HG02588 (cell line): ENCODE measurements around the gene MRPL16.

Experiments
- ATAC-seq: cut with Tn5 transposase; IDR thresholded peaks from one replicate; pipeline ENCODE4 v1.9.1; 2021; ENCODE audit warnings: mild to moderate bottlenecking, moderate library complexity; ENCODE audit not compliant: unreplicated experiment

MRPL16 gene

DNA sequence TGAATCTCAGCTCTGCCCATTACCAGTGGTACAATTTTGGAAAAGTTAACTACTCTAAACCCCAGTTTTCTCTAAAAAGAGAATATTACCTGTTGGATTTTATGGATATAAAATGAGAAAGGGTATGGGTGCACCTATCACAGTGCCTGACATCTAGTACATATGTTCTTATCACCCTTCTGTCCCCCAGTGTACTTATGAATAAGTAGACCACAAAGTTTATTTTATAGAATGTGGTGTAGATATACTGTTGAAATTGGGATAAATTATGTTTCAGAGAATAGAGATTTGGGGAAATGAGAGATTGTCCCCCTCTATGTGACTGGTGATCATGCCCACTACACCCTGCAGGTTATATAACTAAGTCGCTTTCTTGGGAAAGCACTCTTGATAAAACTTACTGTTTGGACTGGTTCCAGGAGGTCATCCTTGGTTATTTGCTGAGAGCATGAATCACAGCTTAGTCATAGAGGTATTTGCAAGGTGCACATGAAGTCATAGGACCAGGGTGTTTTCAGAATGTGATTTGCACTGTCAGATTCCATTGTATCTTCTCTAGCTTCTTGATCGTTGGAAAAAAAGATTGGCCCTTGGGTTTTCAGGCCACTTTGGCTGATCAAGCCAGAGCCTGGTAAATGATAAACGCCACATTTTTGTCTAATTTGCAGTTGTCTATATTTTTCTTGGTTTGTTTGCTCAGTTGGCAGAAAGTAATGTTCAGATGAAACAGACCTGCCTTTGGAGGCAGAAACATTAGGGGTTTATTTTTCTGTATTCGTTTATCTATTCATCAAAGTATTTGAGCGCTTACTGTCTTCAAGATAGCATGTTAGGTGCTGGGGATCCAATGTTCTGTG lies 34.1 kb downstream of the MRPL16 start:
- ATAC-seq = no peak

GRCh38 chr11:59773083-59773440 lies 37.5 kb downstream of the MRPL16 start:
- ATAC-seq = no peak

GRCh38 chr11:59771605-59772004 lies 39.0 kb downstream of the MRPL16 start:
- no peak for ATAC-seq

- no peak for ATAC-seq
These were observed 39.7 kb downstream of the MRPL16 start for GRCh38 chr11:59770869-59771268.

- no peak for ATAC-seq
These were observed 40.3 kb downstream of the MRPL16 start for GRCh38 chr11:59770319-59770718.

GRCh38 chr11:59769828-59770227 lies 40.8 kb downstream of the MRPL16 start:
- ATAC-seq = no peak

DNA sequence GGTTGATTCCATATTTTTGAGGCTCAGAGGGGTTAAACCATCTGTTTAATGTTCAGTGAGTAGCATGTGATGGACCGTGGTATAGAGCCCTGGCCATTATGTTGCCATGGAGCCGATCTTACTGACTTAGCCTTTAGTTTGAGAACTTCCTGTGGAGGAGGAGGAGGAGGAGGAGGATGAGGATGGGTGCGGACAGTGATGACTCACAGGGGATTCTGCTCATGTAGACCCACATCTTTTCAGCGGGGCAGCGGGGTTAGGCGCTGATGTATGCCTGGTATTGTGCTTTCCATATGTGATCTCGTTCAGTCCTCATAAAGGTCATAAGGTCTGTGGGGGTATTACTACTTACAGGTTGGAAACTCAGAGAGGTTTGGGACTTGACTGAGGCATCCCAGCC lies 41.5 kb downstream of the MRPL16 start:
- ATAC-seq = no peak

DNA sequence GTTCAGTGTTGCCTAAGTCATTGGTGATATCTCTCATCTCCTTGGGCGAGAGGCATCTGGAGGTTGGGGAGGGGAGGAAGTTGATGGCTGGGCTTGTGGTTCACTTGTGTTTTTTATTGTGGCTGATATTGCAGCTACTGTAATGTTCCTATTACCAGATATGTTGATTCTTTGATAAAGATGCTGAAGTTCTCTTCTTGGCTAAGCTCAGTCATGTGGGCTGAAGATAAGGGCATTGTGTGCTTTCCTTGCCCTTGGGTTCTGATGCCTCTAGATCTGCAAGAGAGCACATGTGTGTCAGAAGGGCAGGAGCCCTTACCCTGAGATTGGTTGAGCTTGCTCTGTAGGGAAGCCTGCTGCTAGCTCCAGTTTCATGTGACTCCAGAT lies 43.4 kb downstream of the MRPL16 start:
- ATAC-seq = no peak

DNA sequence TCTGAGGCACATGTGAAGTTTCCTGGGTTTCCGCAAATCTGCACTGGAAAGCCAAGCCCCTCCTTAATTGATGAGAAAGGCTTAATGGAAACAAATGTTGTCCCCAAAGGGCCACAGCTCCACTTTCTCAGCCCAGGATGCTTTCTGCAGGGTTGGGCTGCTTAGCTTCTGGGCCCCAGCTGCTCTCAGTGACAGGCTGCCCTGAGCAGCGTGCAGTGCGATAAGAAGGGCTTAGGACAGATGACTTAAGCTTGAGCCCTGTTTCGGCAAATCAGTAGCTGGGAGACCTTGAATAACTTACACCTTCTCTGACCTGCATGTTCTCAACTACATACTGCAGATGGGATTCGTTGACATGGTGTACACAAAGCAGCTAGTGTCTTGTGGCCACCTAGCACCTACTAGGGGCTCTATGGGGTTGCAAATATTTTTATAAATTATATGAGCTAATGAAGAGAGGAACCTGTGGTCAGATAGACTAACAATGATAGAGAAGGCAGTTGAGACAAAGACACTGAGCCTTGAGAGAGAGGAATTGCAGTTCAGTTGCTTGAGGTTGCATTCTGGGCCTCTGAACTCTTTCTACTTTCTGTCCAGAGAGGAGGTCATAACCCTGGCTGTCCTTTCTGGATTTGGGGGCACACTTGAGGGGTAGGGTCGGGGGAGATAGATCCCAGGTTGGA lies 43.9 kb downstream of the MRPL16 start:
- no peak for ATAC-seq

DNA sequence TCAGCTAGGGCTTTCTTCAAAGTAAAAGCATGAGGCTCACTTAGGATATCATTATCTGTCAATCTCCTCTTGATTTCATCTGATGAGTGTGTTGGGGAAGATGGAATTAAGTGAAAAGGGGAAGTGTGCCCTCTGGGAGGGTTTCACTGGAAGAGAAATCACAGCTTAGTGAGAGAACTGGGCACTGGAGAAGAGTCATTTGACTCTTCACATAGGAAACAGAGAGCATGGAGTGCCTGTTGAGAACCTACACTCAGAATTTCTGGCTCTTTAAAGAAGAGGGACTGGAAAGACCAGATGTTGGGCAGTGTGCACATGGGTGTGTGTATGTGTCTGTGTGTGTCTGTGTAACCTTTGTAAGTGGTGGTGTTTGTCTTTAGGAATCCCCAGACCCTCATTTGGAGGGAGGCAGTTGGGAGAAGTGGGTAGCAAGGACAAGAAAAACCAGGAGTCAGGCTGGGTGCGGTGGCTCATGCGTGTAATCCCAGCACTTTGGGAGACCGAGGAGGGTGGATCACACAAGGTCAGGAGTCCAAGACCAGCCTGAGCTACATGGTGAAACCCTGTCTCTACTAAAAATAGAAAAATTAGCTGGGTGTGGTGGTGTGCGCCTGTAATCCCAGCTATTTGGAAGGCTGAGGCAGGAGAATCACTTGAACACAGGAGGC lies 45.4 kb downstream of the MRPL16 start:
- no peak for ATAC-seq

- ATAC-seq = no peak
These were observed 48.6 kb downstream of the MRPL16 start for GRCh38 chr11:59761993-59762392.

- ATAC-seq = no peak
These were observed 49.8 kb downstream of the MRPL16 start for GRCh38 chr11:59760771-59761170.

DNA sequence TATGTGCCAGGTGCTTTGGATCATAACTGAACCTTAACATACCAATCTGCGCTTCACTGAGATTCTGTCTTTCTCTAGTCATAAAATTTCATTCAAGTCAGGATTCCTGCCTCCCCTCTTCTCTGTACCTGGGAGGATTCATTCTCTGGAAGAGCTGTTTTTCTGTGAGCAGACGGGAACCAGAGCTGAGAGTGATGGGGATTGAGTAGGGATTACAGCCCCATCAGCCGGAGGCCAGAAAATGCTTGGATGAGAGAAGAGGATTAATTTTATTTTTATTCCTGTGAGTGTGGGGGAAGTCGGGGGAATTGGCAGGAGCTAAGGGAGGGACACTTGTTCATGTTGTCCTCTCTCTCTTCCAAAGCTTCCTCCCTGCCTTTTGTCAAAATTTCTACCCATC lies 50.7 kb downstream of the MRPL16 start:
- no peak for ATAC-seq

GRCh38 chr11:59758401-59759037 lies 52.1 kb downstream of the MRPL16 start:
- no peak for ATAC-seq

GRCh38 chr11:59756845-59757244 lies 53.7 kb downstream of the MRPL16 start:
- no peak for ATAC-seq

DNA sequence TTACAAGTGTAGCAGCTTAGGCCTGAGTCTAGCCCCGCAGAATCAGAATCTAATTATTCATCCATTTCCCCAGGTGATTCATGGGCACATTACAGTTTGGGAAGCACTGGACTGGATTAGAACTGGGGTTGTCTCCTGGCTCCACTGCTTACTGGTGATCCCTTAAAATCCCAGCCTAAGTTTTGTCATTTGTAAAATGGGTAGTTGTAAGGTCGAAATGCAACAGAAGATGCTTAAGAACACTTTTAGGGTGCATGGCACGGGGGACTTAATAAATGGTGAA lies 54.1 kb downstream of the MRPL16 start:
- no peak for ATAC-seq
